ENCODE data around the gene RALB. TPM values are rescaled to one million over a fixed set of nuclear protein-coding genes. Genes with fewer than 3 reads are reported as not detected.
"Not testable (repeated sequence)": the region's sequence is repeated elsewhere in the genome, so short reads cannot be mapped to it uniquely, and the experiment has no call there.

The RALB gene
- total RNA-seq, 2 donors from 2014 or later = 92.6 to 132 TPM

DNA sequence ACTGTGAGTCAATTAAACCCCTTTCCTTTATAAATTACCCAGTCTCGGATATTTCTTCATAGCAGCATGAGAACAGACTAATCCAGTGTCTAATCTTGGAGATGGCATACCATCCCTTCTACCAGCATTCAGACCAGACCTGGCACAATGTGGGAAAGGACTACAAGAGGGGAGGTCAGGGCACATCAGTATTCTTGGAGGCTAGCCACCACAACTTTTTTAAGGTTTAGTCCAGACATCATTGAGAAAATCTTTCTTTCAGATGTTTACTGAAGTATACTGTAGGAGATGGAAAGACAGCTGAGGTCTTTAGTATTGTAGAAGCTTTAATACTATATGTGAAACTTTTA, 4.0 kb downstream of the RALB start:
- peaks cover 6% of the 10 kb centered on the region for H3K4me1 ChIP-seq (replicated peaks)
- WGBS = 72% methylated on average over 1 of the region's 1 CpG
- DNase-seq (ENCODE audit: low spot score) = no peak
- no peaks in the 10 kb centered on the region for H3K9me3 ChIP-seq
- H3K36me3 ChIP-seq = no peaks in the 10 kb centered on the region
- H3K27me3 ChIP-seq (replicated peaks; ENCODE audit: insufficient read depth) = no peaks in the 10 kb centered on the region
- TF ChIP-seq, protein P1, sequence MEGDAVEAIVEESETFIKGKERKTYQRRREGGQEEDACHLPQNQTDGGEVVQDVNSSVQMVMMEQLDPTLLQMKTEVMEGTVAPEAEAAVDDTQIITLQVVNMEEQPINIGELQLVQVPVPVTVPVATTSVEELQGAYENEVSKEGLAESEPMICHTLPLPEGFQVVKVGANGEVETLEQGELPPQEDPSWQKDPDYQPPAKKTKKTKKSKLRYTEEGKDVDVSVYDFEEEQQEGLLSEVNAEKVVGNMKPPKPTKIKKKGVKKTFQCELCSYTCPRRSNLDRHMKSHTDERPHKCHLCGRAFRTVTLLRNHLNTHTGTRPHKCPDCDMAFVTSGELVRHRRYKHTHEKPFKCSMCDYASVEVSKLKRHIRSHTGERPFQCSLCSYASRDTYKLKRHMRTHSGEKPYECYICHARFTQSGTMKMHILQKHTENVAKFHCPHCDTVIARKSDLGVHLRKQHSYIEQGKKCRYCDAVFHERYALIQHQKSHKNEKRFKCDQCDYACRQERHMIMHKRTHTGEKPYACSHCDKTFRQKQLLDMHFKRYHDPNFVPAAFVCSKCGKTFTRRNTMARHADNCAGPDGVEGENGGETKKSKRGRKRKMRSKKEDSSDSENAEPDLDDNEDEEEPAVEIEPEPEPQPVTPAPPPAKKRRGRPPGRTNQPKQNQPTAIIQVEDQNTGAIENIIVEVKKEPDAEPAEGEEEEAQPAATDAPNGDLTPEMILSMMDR (IDR thresholded peaks at IDR 0.05) = no peak
- intact Hi-C loops (cut with DNase I) = loop anchor here (10.0 kb wide), 1 partner anchor 418 kb away; no protein-coding TSS in a partner anchor
- no peak overlapping the region for H3K27ac ChIP-seq
- no peak overlapping the region for H3K4me3 ChIP-seq

DNA sequence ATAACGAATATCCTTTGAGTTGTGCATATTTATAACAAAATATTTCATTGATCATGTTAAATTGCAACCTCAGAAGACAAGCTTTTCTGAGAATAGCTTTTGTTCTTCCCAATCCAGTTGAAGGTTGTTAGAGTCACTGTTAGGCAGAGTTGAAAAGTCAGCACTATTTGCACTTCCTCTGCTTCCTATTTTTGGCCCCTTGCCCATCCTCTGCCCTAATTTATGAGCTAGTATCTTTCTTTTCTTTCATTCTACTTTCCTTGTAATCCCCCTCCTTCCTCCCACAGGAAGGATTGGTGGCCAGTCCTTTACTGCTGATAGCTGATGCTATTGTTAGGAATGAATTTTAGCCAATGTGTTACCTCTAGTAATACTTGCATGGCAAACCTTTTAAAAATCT, 4.9 kb downstream of the RALB start:
- no peak overlapping the region for H3K27ac ChIP-seq
- H3K27me3 ChIP-seq (replicated peaks; ENCODE audit: insufficient read depth) = no peaks in the 10 kb centered on the region
- 33% methylated on average over 1 of the region's 1 CpG for WGBS
- no peaks in the 10 kb centered on the region for H3K36me3 ChIP-seq
- TF ChIP-seq, protein P1 (IDR thresholded peaks at IDR 0.05) = no peak
- TF ChIP-seq POLR2A (IDR thresholded peaks at IDR 0.05) (no peak), POLR2AphosphoS5 (IDR thresholded peaks at IDR 0.05) (no peak)
- no peak for DNase-seq (ENCODE audit: low spot score)
- no peak overlapping the region for H3K4me3 ChIP-seq
- peaks cover 6% of the 10 kb centered on the region for H3K4me1 ChIP-seq (replicated peaks)
- intact Hi-C loops (cut with DNase I) = loop anchor here (10.0 kb wide), 1 partner anchor 417 kb away; no protein-coding TSS in a partner anchor
- H3K9me3 ChIP-seq = no peaks in the 10 kb centered on the region

DNA sequence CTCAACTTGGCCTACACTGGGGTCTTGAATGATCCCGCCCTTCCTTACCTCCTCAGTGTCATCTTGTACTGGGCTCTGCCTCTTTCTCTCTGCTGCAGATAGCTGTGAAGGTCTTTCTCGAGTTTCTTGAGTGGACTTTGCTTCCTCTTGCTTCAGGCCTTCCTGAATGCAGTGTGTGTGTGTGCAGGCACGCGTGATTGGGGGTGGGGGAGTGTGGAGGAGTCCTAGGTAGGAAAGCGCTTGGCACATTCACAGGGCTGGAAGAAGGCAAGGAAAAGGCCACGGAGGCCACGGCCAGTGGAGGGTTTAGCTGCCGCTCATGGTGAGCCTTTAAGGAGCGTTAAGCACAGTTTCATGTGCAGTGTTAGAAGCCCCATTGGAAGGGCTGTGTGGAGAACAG, 5.5 kb downstream of the RALB start:
- no peaks in the 10 kb centered on the region for H3K27me3 ChIP-seq (replicated peaks; ENCODE audit: insufficient read depth)
- H3K4me3 ChIP-seq = no peak overlapping the region
- 94% methylated on average over 9 of the region's 9 CpGs for WGBS
- no peak for TF ChIP-seq POLR2A (IDR thresholded peaks at IDR 0.05)
- no peak for TF ChIP-seq POLR2AphosphoS5 (IDR thresholded peaks at IDR 0.05)
- TF ChIP-seq, protein P1 (IDR thresholded peaks at IDR 0.05) = no peak
- H3K27ac ChIP-seq = no peak overlapping the region
- H3K36me3 ChIP-seq = no peaks in the 10 kb centered on the region
- peaks cover 6% of the 10 kb centered on the region for H3K4me1 ChIP-seq (replicated peaks)
- intact Hi-C loops (cut with DNase I) = loop anchor here (10.0 kb wide), 1 partner anchor 417 kb away; no protein-coding TSS in a partner anchor
- DNase-seq (ENCODE audit: low spot score) = no peak
- H3K9me3 ChIP-seq = no peaks in the 10 kb centered on the region

DNA sequence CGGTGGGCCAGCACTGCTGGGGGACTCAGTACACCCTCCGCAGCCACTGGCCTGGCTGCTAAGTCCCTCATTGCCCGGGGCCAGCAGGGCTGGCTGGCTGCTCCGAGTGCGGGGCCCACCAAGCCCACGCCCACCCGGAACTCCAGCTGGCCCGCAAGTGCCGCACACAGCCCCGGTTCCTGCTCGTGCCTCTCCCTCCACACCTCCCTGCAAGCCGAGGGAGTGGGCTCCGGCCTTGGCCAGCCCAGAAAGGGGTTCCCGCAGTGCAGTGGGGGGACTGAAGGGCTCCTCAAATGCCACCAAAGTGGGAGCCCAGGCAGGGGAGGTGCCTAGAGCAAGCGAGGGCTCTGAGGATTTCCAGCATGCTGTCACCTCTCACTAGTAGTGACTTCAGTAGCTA, 7.3 kb downstream of the RALB start:
- 99% methylated on average over 7 of the region's 15 CpGs for WGBS
- not testable (repeated sequence) for H3K4me1 ChIP-seq (replicated peaks); H3K36me3 ChIP-seq; H3K4me3 ChIP-seq; H3K27me3 ChIP-seq (replicated peaks; ENCODE audit: insufficient read depth); DNase-seq (ENCODE audit: low spot score); H3K27ac ChIP-seq; H3K9me3 ChIP-seq
- intact Hi-C loops (cut with DNase I) = loop anchor here (10.0 kb wide), 1 partner anchor 415 kb away; no protein-coding TSS in a partner anchor

DNA sequence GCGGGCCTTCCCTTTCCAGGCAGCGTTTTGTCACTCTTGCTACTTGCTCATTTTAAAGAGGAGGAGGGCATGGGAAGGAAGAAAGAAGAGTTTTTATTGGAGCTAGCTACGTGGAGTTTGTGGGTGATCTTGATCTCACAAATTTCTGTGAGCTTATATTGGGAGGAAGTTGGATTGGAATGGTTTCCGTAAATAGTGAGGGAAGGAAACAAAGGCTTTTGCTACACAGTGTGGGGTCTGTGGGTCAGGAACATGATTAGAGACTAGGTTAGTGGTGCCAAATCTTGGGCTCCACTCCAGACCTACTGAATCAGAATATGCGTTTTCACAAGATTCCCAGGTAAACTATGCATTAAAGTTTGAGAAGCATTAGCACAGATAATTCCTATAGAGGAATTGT, 8.1 kb downstream of the RALB start:
- Histone ChIP-seq H3K4me1 (replicated peaks) (peaks cover 6% of the 10 kb centered on the region), H3K9me3 (no peaks in the 10 kb centered on the region), H3K27me3 (replicated peaks; ENCODE audit: insufficient read depth) (no peaks in the 10 kb centered on the region), H3K27ac (no peak overlapping the region), H3K36me3 (no peaks in the 10 kb centered on the region), H3K4me3 (no peak overlapping the region)
- intact Hi-C loops (cut with DNase I) = no loop called here
- TF ChIP-seq, protein P1 (IDR thresholded peaks at IDR 0.05) = no peak
- TF ChIP-seq POLR2A (IDR thresholded peaks at IDR 0.05) = no peak
- TF ChIP-seq POLR2AphosphoS5 (IDR thresholded peaks at IDR 0.05) = no peak
- DNase-seq (ENCODE audit: low spot score) = no peak
- WGBS = 87% methylated on average over 5 of the region's 5 CpGs

Measured in prostate gland (tissue), 2 donors.